Smooth muscle cell (in vitro differentiated cells): ENCODE measurements around the gene DRD3. TPM values are rescaled to one million over a fixed set of nuclear protein-coding genes. Genes with fewer than 3 reads are reported as not detected.

ENCODE experiments used
- DNase-seq: peaks from one replicate; lab custom pipeline; 2025; ENCODE audit not compliant: unreplicated experiment; lab: John Stamatoyannopoulos, UW
- H2AFZ ChIP-seq: fragments of 200-600 bp; sonication (generic); 2 replicates; pipeline ENCODE4 v1.6.0; 2016; ENCODE audit warnings: antibody characterized with exemption, low read depth, mild to moderate bottlenecking
- H3F3A ChIP-seq: fragments of 200-600 bp; sonication (generic); 2 replicates; pipeline ENCODE4 v1.6.0; 2017; ENCODE audit warnings: antibody characterized with exemption, low read depth
- H3K27ac ChIP-seq: fragments of 200-600 bp; sonication (generic); 2 replicates; pipeline ENCODE4 v1.5.1; 2016; ENCODE audit warnings: low read depth, mild to moderate bottlenecking
- H3K27me3 ChIP-seq: fragments of 200-600 bp; sonication (generic); 2 replicates; pipeline ENCODE4 v1.6.1; 2016; ENCODE audit warnings: low read depth, mild to moderate bottlenecking
- H3K36me3 ChIP-seq: fragments of 200-600 bp; sonication (generic); 2 replicates; pipeline ENCODE4 v1.5.1; 2016; ENCODE audit warnings: low read depth
- H3K4me1 ChIP-seq: fragments of 200-600 bp; sonication (generic); 2 replicates; pipeline ENCODE4 v1.5.1; 2016; ENCODE audit warnings: low read depth
- H3K4me2 ChIP-seq: fragments of 200-600 bp; sonication (generic); 2 replicates; pipeline ENCODE4 v1.6.0; 2016; ENCODE audit warnings: mild to moderate bottlenecking
- H3K4me3 ChIP-seq: fragments of 200-600 bp; sonication (generic); 2 replicates; pipeline ENCODE4 v1.5.1; 2016; ENCODE audit warnings: mild to moderate bottlenecking
- H3K79me2 ChIP-seq: fragments of 200-600 bp; sonication (generic); 2 replicates; pipeline ENCODE4 v1.6.0; 2016; ENCODE audit warnings: low read depth, mild to moderate bottlenecking
- H3K9ac ChIP-seq: fragments of 200-600 bp; sonication (generic); 2 replicates; pipeline ENCODE4 v1.6.0; 2016; ENCODE audit warnings: low read depth
- H3K9me3 ChIP-seq: fragments of 200-600 bp; sonication (generic); replicated peaks from 2 replicates; pipeline ENCODE4 v1.5.1; 2016; ENCODE audit warnings: low read depth
- H4K20me1 ChIP-seq: fragments of 200-600 bp; sonication (generic); 2 replicates; pipeline ENCODE4 v1.6.0; 2016; ENCODE audit warnings: low read depth
- WGBS: methylation state at CpG from one replicate; pipeline ENCODE4 v1.1.7; 2016; ENCODE audit warnings: low lambda C conversion rate; 5-methylcytosine and 5-hydroxymethylcytosine counted together
- polyA plus RNA-seq: library from polyadenylated mRNA; unstranded; fragments of >200 nt; fragmentation: Nextera tagmentation; extraction: Ambion mirVana; gene quantifications from 2 replicates; pipeline ENCODE4 v1.2.1, GENCODE V29; 2016
- total RNA-seq: library from RNA; depleted of rRNA; stranded (reverse); fragments of >200 nt; gene quantifications from 2 replicates; pipeline ENCODE4 v1.2.3, GENCODE V29; 2014
- TF ChIP-seq, protein P1 (sequence below): fragments of 200-600 bp; sonication (generic); IDR thresholded peaks from 2 replicates; pipeline ENCODE4 v1.5.1; 2017; ENCODE audit warnings: borderline replicate concordance, mild to moderate bottlenecking, antibody characterized with exemption; ENCODE audit not compliant: insufficient read depth, poor library complexity, severe bottlenecking

The DRD3 gene
- total and polyA plus RNA-seq, 2 experiments from 2014 or later: not detected

DNA sequence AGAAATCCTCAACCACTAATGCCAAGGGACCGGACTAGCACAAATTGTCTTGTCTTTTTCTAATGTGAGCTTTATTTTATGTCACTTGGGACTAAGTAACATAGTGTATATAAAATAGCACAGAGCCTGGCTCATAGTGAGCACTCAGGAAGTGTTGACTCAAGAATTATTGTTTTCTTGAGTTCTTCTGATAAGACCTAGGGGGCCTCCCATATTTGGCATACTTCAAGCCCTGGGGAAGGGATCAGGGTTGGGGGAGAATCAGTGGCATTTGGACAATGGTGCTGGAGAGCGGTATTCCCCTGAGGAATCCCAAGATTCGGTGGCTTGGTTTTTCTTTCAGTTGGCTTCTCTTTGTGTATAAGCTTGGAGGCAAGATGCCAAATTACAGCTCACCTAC is 39.2 kb upstream of the DRD3 start:
- TF ChIP-seq, protein P1, sequence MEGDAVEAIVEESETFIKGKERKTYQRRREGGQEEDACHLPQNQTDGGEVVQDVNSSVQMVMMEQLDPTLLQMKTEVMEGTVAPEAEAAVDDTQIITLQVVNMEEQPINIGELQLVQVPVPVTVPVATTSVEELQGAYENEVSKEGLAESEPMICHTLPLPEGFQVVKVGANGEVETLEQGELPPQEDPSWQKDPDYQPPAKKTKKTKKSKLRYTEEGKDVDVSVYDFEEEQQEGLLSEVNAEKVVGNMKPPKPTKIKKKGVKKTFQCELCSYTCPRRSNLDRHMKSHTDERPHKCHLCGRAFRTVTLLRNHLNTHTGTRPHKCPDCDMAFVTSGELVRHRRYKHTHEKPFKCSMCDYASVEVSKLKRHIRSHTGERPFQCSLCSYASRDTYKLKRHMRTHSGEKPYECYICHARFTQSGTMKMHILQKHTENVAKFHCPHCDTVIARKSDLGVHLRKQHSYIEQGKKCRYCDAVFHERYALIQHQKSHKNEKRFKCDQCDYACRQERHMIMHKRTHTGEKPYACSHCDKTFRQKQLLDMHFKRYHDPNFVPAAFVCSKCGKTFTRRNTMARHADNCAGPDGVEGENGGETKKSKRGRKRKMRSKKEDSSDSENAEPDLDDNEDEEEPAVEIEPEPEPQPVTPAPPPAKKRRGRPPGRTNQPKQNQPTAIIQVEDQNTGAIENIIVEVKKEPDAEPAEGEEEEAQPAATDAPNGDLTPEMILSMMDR: no peak
- 92% methylated on average over 3 of the region's 3 CpGs for WGBS
- H3K4me2 ChIP-seq: no peak overlapping the region
- H4K20me1 ChIP-seq: no peaks in the 10 kb centered on the region
- no peaks in the 10 kb centered on the region for H3K9me3 ChIP-seq
- H2AFZ ChIP-seq: no peak overlapping the region
- no peaks in the 10 kb centered on the region for H3K4me1 ChIP-seq
- DNase-seq: no peak
- H3K36me3 ChIP-seq: no peaks in the 10 kb centered on the region
- H3K27ac ChIP-seq: no peak overlapping the region
- H3K9ac ChIP-seq: no peak overlapping the region
- no peaks in the 10 kb centered on the region for H3K27me3 ChIP-seq
- H3F3A ChIP-seq: no peaks in the 10 kb centered on the region
- H3K79me2 ChIP-seq: no peaks in the 10 kb centered on the region
- H3K4me3 ChIP-seq: no peak overlapping the region

DNA sequence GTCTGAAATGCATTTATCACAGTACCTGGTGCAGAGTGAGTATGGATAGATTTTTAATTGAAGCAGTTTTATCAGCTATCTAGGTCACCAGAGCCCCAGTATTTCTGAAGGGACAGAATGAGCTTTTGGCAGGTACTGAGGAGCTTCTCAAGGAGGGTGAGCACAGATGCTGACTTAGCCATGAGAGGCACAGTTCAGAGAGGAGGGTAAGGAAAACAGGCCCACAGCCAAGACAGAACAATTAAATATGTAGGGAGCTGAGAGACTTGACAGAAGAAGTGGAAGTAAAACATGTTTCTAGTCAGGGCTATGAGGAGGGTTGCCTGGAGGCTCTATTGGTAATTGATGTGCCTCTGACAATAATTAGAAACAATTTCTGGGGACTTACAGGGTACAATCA is 38.4 kb upstream of the DRD3 start:
- no peak for DNase-seq
- no peak overlapping the region for H3K9ac ChIP-seq
- H3K4me2 ChIP-seq: no peak overlapping the region
- no peak overlapping the region for H3K4me3 ChIP-seq
- TF ChIP-seq, protein P1: no peak
- no peaks in the 10 kb centered on the region for H3F3A ChIP-seq
- no peaks in the 10 kb centered on the region for H4K20me1 ChIP-seq
- no peak overlapping the region for H2AFZ ChIP-seq
- H3K79me2 ChIP-seq: no peaks in the 10 kb centered on the region
- H3K36me3 ChIP-seq: no peaks in the 10 kb centered on the region
- no peaks in the 10 kb centered on the region for H3K9me3 ChIP-seq
- H3K27me3 ChIP-seq: no peaks in the 10 kb centered on the region
- H3K27ac ChIP-seq: no peak overlapping the region
- no peaks in the 10 kb centered on the region for H3K4me1 ChIP-seq

DNA sequence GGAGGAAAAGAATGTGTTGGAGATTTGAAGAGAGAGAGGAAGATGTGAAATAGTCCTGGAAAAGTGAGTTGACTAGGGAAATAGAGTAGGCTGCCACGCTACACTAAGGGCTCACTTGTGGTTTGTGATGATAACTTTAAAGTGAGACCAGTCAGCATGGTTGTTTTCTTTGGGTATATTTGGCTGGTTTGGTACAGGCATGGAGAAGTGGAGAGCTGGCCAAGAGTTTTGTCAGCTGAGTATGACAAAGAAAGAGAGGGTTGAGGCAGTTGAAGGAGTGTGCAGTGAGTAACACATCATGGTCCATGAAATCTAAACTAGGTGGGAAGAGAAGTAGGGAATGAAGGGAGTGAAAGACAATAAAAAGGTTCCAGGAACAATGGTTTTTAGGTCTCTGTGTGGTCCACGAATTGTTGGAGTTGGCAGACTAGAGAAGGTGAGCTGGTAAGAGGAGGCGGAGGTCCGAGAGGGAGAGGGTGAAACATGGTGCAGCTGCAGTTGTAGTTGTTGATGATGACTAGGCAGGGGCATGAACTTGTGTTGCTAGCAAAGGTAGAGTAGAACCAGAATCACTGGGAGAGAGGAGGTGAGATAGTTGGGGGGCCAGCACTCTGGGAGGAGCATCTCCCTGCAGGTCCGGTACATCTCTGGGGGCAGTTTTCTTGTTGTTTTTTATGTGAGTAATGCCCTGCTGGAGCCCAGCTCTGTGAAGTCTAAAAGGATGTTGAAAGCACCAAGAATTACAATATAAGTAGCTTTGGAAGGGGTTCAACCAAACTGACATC is 37.5 kb upstream of the DRD3 start:
- Histone ChIP-seq H3K27me3 (no peaks in the 10 kb centered on the region), H3K36me3 (no peaks in the 10 kb centered on the region), H3K9me3 (no peaks in the 10 kb centered on the region), H4K20me1 (no peaks in the 10 kb centered on the region), H3K4me3 (no peak overlapping the region), H3K4me1 (no peaks in the 10 kb centered on the region), H3K4me2 (no peak overlapping the region), H2AFZ (no peak overlapping the region), H3K27ac (no peak overlapping the region), H3K79me2 (no peaks in the 10 kb centered on the region), H3K9ac (no peak overlapping the region), H3F3A (no peaks in the 10 kb centered on the region)
- WGBS: 90% methylated on average over 5 of the region's 5 CpGs
- no peak for DNase-seq
- TF ChIP-seq, protein P1: no peak
